ENCODE measurements around the gene HDGFL1.

Gene HDGFL1

GRCh38 chr6:22557007-22557406 lies 12.4 kb upstream of the HDGFL1 start:
- no peaks in the 10 kb centered on the region for H3K27me3 ChIP-seq (replicated peaks; ENCODE audit: control insufficient read depth, insufficient read depth, low read length)
- no peak overlapping the region for H3K4me3 ChIP-seq (replicated peaks; ENCODE audit: low read depth, low read length)
- TF ChIP-seq, protein P1, sequence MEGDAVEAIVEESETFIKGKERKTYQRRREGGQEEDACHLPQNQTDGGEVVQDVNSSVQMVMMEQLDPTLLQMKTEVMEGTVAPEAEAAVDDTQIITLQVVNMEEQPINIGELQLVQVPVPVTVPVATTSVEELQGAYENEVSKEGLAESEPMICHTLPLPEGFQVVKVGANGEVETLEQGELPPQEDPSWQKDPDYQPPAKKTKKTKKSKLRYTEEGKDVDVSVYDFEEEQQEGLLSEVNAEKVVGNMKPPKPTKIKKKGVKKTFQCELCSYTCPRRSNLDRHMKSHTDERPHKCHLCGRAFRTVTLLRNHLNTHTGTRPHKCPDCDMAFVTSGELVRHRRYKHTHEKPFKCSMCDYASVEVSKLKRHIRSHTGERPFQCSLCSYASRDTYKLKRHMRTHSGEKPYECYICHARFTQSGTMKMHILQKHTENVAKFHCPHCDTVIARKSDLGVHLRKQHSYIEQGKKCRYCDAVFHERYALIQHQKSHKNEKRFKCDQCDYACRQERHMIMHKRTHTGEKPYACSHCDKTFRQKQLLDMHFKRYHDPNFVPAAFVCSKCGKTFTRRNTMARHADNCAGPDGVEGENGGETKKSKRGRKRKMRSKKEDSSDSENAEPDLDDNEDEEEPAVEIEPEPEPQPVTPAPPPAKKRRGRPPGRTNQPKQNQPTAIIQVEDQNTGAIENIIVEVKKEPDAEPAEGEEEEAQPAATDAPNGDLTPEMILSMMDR (IDR thresholded peaks at IDR 0.05; ENCODE audit: insufficient read depth, low read length, poor library complexity, severe bottlenecking) = no peak
- H3K36me3 ChIP-seq (ENCODE audit: control insufficient read depth, insufficient read depth, low read length) = no peaks in the 10 kb centered on the region
- DNase-seq (ENCODE audit: extremely low read depth, insufficient read length) = no peak

DNA sequence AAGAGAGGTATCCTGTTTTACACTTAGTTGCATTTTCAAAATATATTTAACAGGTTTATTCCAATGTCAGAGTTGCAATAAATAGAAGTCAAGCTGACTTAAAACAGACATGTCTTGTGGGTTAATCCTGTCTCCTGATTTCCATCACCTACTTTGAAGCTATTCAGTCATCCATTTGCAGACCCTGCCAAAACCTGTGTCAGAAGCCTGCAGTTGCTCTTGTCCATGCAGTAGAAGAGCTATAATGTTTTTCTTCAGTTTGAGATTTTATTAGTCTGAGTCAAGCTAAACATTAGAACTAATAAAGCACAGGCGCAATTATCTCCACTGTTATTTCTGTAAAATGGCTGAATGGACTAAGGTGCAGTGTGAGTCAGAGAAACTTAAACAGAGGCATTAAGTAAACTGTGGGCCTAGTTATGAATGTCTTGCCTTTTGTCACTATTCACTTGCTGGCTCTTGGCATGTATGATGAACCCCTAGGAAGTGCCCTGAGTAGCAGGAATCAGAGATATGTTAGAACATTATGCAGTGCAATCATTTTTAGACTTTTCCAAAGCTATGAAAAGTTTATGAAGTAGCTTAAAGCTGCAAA lies 11.0 kb upstream of the HDGFL1 start:
- Histone ChIP-seq H3K4me3 (replicated peaks; ENCODE audit: low read depth, low read length) (no peak overlapping the region), H3K36me3 (ENCODE audit: control insufficient read depth, insufficient read depth, low read length) (no peaks in the 10 kb centered on the region), H3K27me3 (replicated peaks; ENCODE audit: control insufficient read depth, insufficient read depth, low read length) (no peaks in the 10 kb centered on the region)
- TF ChIP-seq, protein P1 (IDR thresholded peaks at IDR 0.05; ENCODE audit: insufficient read depth, low read length, poor library complexity, severe bottlenecking) = no peak
- no peak for DNase-seq (ENCODE audit: extremely low read depth, insufficient read length)

DNA sequence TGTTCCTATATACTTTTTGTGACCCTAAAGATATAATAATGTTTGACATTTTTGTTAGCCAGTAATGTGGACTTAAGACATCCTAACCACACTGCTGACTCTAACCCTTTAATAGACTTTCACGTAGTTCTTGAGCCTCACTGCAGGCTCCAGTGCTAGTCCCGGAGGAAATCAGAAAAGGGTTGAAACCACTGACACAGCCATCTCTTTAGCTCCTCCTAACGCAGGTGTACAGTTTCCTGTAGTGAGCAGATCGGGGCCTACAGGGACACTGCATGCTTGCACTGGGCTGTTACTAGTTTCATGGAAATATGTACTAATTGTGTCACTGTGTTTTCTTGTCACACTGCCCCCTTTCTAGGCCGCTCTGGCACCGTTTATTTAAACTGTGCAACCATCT lies 512 bp upstream of the HDGFL1 start:
- Histone ChIP-seq H3K27me3 (replicated peaks; ENCODE audit: control insufficient read depth, insufficient read depth, low read length) (no peaks in the 10 kb centered on the region), H3K36me3 (ENCODE audit: control insufficient read depth, insufficient read depth, low read length) (no peaks in the 10 kb centered on the region), H3K4me3 (replicated peaks; ENCODE audit: low read depth, low read length) (no peak overlapping the region)
- DNase-seq (ENCODE audit: extremely low read depth, insufficient read length) = no peak
- TF ChIP-seq, protein P1 (IDR thresholded peaks at IDR 0.05; ENCODE audit: insufficient read depth, low read length, poor library complexity, severe bottlenecking) = no peak

- no peak for DNase-seq (ENCODE audit: extremely low read depth, insufficient read length)
- Histone ChIP-seq H3K27me3 (replicated peaks; ENCODE audit: control insufficient read depth, insufficient read depth, low read length) (no peaks in the 10 kb centered on the region), H3K36me3 (ENCODE audit: control insufficient read depth, insufficient read depth, low read length) (no peaks in the 10 kb centered on the region), H3K4me3 (replicated peaks; ENCODE audit: low read depth, low read length) (no peak overlapping the region)
- TF ChIP-seq, protein P1 (IDR thresholded peaks at IDR 0.05; ENCODE audit: insufficient read depth, low read length, poor library complexity, severe bottlenecking) = no peak
Observed at GRCh38 chr6:22570185-22570551, 802 bp downstream of the HDGFL1 start.

- no peak for DNase-seq (ENCODE audit: extremely low read depth, insufficient read length)
- H3K4me3 ChIP-seq (replicated peaks; ENCODE audit: low read depth, low read length) = no peak overlapping the region
- no peaks in the 10 kb centered on the region for H3K27me3 ChIP-seq (replicated peaks; ENCODE audit: control insufficient read depth, insufficient read depth, low read length)
- H3K36me3 ChIP-seq (ENCODE audit: control insufficient read depth, insufficient read depth, low read length) = no peaks in the 10 kb centered on the region
- TF ChIP-seq, protein P1 (IDR thresholded peaks at IDR 0.05; ENCODE audit: insufficient read depth, low read length, poor library complexity, severe bottlenecking) = no peak
Observed at GRCh38 chr6:22575190-22575589, 5.8 kb downstream of the HDGFL1 start.

- H3K4me3 ChIP-seq (replicated peaks; ENCODE audit: low read depth, low read length) = no peak overlapping the region
- H3K36me3 ChIP-seq (ENCODE audit: control insufficient read depth, insufficient read depth, low read length) = no peaks in the 10 kb centered on the region
- H3K27me3 ChIP-seq (replicated peaks; ENCODE audit: control insufficient read depth, insufficient read depth, low read length) = no peaks in the 10 kb centered on the region
- DNase-seq (ENCODE audit: extremely low read depth, insufficient read length) = no peak
- TF ChIP-seq, protein P1 (IDR thresholded peaks at IDR 0.05; ENCODE audit: insufficient read depth, low read length, poor library complexity, severe bottlenecking) = no peak
Observed at GRCh38 chr6:22579439-22579838, 10.1 kb downstream of the HDGFL1 start.

Measured in GM06990 (cell line).